ELF-1 (cell line): Measurements from ENCODE around the gene ACOX1.

Experiments used
- DNase-seq: peaks from one replicate; pipeline ENCODE4 v3.0.0-alpha.2; 2016; ENCODE audit warnings: low read depth, low spot score

ACOX1 gene

DNA sequence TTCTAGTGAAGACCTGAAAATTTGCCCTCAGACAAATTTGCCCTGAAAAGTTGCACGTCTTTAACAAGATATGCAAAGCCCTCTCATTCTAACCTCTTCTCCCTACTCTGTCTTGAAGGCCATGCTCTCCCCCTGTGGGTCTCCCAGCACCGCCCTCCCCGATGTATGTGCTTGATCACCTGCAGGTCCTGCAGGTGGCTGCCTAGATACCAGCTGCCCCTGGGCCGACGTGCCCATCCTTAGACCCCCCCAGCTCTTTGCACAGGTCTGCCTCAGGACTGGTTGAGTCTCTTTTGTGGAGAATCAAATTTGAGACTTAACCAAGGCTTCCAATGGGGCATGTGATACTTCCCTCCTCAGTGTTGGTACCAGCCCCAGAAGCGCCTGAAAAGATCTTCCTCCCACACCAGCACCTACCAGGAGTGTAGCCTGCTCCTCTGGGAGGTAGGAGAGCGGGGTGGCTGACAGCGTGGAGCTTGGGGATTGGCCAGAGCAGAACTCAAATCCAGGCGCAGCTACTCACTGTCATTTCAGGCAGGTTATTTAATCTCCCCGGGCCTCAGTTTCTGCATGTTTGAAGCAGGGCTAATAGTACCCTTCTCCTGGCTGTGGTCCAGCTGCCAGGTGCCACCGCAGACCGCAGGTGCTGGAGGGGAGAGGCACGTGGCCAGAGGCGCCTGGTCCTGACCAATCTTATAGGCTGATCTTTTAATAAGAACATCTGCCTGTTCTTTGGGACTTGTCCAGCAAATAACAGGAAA, 69.7 kb downstream of the ACOX1 start:
- no peak for DNase-seq

DNA sequence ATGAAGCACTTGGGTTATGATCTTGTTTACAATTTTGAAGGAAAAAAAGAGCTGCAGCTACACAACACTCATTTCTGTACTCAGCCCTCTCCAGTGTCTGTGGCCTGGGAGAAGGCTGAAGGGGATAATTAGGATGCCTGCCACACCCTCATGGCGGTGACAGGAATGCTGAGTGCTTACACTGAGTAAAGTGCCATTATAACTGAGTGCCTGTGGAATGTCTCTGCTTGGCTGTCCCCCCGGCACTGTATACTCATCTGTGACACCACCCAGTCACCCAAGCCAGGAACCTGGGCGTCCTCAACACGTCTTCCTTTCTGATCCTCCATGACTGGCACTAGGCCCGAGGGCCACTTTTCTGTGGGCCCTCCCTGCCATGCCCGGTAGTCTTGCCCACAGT, 70.8 kb downstream of the ACOX1 start:
- DNase-seq: peak; percentile 73

DNA sequence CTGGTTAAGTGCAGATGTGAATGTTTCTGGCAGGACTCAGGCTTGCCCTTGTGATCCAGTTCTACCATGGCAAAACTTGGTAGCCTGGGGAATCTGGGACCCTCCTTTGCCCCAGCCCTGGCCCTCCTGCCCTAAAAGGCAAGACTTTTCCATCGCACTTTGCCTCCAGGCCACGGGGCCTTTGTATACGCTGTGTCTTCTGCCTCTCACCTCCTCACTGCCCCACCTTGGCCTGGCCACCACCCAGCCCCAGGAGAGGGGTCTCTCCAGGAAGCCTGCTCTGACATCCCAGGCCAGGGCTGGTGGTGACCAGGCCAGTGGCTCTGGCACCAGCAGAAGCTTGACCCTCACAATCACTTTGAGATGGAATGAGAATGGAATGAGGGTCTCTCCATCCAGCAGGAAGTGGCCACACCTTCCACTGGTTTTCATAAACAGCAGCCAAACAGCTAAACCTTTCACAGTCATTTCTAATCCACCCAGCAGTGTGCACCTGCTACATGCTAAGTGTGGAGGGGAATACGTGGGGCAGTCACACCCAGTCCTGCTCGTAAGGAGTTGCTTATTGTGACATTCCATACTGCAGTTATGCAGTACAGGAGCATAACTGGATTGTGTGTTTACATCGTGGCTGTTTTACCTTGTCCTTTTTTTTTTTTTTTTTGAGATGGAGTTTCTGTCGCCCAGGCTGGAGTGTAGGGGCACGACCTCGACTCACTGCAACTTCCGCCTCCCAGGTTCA, 72.7 kb downstream of the ACOX1 start:
- DNase-seq: no peak

DNA sequence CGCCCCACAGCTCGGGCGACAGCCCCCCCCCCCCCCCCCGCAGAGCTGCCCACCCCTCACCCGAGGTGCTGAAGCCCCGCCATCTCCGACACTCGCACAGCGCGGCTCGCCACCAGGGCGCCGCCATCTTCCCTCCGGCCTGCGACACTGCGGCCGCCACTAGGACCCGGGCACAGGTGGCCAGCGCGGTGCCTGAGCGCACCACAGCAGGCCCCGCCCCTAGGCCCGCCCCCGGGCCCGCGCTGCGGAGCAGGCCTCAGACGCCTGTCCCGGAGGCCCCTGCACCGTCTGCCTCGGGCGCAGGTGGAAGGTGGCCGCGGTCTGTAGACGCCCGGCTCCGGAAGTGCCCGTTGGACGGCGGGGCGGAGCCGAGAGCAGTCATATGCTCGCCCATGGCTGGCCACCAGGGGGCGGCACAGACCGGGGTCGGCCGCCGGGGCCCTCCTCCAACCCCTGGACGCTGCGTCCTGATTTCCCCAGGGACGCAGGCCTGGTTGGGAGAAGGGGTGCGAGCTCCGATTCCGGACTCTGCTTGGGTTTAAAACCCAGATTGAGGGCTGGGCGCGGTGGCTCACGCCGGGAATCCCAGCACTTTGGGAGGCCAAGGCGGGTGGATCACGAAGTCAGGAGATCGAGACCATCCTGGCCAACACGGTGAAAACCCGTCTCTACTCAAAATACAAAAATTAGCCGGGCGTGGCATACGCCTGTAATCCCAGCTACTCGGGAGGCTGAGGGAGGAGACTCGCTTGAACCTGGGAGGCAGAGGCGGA, 74.0 kb downstream of the ACOX1 start, which contains the start of gene MRPL38:
TSS of gene MRPL38 (minus strand) at position 136 of the 773 bp plus-strand sequence. CDS start at position 127, 9 bp downstream.
- DNase-seq: peak; percentile 99

DNA sequence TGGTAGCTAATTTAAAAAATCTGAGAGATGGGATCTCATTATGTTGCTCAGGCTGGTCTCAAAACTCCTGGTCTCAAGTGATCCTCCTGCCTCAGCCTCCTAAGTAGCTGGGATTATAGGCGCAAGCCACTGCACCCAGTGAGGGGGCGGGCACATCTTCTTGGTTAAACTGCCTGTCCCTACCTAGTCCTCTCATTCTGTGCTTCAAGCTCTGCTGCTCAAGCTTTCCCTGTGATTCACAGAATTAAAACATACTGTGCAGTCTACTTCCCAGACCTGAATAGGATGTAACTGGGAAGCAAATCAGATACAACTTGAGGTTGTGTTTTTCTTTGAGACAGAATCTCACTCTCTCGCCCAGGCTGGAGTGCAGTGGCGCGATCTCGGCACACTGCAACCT, 76.6 kb downstream of the ACOX1 start:
- DNase-seq: no peak

DNA sequence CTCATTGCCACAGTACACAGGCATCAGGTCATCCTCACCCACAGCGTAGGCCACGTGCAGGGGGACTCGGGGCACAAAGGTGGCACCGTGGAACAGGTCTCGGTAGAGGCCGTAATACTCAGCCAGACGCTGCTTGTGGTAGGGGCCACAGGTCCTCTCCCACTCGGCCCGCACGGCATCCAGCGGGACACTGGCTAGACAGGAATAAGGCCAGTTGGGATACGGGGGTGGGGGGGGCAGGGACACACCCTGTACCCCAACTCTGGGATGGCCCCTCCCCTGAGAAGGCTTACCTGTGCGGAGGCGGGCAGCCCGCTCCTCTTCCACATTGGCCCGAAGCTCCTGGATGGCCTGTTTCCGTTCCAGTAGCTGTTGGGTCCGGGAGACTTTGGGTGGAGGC, 77.2 kb downstream of the ACOX1 start:
- DNase-seq: no peak

DNA sequence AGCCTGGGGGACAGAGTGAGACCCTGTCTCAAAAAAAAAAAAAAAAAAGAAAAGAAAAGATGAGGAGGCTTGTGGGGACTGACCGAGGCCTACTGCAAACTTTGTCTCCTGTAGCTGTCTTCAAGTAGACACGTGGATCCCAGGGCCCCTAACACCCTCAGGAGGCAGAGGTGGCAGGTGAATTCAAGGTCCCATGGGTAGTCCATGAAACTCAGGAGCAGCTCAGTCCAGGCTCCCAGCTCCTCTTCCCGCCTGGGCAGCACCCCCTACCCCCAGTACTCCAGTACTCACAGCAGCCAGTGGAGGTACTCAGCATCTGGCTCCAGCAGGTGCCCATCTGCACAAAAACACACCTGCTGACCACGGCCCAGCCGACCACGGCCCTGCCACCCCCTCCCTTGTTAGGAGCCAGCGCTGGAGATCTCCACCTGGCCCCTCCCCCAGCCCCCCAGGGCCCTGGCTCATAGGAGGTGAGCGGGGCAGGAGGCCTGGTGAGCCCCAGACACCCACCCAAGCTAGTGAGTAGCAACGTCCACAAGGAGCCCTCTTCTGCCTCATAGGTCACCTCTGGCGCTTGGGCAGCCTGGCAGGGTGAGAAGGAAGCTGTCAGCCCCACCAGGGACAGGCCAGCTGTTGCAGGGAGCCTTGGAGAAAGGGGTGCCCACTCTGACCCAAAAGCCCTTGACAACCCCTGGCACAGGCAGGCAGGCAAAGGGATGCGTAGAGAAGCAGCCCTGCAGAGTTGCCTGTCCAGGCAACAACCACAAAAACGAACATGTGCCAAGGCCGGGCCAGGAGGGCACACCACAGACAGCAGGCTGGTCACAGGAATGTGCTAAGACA, 78.1 kb downstream of the ACOX1 start:
- no peak for DNase-seq

DNA sequence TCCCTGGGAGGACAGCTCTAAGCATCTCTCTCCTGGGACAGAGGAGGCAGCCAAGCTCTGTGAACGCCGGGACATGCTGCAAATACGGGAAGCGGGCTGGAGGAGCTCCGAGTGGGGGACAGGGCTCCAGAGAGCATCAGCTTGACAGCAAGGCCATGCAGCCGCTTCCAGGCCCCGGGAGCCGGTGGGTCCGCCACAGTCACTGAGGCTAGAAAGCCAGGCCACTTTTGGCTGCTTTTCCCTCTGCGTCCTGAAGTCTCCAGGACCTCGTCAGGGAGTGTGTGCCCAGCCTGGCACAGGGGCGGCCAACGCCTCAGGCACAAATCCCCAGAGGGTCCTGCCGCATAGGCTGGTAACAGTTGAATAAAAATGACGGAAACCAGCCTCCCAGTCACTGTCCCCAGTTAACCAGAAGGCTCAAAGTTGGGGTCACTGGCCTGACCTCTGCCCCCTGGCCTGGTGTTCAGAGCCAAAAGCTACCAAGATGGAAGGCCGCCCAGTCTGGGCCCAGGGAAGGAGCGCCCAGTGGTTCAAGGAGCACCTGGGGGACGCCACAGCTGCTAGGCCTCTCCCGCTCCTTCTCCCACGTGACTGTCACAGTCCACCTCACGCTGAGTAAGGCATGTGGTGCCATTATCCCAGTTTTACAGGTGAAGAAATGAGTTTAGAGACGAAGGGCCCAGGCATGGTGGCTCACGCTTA, 79.0 kb downstream of the ACOX1 start:
- no peak for DNase-seq

DNA sequence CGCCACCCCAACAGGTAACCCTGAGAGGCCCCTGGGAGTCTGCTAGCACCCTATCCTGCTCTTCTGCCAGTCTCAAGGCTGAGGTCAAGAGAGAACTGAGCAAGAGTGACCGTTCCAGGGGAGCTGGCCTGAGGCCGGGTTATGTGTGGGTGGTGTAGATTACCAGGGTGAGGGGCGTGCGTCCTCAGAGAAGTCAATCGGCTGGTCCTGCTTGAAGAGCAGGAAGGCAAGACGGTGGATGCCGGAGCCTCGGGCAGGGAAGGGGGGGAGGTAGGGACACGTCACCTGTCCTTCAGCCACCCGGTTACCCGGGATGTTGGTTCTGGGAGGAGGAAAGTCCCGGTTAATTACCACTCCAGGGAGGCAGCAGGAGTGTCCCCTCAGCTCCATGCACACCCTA, 79.6 kb downstream of the ACOX1 start:
- DNase-seq: no peak

DNA sequence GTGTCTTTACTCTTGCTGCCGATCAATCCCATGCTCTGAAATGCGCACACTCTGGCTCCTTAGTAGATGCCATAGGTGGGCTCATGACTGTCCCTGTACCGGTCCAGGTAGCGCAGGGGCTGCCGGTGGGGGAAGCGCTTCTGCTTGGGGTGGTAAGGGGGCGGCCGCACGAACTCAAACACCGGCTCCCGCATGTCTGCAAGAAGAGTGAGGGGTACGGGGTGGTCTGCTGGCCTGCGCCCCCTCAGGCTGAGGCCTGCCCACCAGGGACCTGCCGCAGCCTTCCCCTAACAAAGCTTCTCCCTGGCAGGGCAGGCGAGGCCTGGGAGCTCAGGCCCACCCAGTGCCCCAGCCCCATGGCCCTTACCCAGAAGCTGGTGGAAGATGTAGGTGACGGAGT, 80.2 kb downstream of the ACOX1 start:
- DNase-seq: no peak

DNA sequence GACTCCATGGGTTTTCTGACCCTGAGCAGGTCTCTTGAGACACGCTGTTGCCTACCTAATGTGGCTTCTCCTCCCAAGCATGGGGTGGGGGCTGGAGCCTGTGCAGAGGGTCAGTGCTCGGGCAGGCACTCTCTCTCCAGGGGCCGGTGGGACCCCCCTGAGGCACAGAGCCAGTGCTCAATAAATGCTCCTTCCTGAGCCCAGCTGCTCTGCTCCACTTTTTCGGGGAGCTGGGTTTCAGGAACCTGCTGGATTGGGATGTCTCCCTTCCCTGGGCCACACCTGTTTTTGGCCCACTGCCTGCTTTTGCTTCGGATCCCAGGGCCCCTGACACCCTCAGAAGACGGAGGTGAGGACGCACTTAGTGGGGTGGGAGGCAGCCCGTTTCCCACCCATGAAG, 80.9 kb downstream of the ACOX1 start:
- no peak for DNase-seq

DNA sequence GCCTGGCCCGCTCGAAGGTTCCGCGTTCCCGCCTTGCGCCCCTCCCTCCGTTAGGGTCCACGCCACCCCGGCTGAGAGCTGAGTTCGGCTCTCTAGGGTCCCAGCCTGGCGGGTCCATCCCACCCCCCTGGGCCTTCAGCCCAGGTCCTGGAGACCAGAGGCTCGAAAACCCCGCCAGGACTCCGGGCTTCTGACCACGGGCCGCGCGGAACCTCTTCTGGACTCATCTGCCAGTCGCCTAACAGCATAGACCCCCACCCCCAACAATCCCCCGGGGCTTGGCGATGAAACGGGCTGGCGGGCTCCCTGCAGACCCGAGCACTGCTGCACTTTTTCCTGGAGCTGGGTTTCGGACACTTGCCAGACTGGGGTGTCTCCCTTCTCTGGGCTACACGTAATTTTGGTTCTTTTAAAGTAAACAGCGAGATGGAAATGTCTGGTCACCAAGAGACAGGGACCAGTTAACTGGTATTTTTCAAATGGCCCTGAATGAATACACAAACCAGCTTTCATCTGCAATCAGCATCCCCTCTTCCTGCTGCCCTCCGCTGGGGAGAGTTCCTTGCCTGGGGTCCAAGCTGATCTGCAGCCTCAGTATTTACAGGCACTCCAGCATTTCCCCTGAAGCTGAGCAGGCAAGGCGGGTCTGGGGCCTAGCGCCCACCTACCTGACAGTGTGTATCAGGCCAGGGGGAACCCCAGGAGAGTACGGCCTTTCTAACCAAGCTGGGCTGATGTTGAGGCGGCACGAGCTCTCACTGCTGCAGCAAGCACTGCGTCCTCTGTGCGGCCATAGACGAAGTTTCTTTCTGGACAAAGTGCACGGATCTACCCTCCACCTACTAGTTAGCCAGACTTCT, 81.6 kb downstream of the ACOX1 start:
- peak; percentile 61 for DNase-seq

DNA sequence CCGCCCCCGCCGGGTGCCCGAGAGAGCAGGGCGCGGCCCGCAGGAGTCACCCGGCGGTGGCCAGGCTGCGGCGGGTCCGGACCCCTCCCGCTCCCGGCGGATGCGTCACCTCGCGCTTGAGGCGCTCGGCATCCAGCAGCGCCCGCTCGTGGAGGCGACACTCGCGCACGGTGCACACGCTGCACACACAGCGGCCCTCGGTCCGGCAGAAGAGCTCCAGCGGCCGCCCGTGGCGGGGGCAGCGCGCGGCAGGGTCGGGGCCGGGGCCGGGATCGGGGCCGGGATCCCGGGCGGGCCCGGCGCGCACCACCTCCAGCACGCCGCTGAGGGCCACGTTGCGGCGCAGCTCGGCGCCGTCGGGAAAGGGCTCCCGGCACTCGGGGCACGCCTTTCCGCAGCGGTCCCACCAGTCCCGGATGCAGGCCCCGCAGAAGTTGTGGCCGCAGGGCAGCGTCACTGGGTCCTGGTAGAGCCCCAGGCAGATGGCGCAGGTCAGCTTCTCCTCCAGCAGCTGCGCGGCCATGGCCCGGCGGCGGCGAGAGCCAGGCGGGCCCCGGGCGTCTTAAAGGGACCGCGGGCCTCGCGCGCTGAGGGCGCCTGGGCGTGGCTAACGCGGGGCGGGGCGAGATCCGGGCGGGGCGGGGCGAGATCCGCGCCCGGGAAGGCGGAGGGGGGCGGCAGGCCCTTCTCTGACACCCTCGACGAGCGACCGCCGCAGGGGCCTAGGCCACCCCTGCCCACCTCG, 82.4 kb downstream of the ACOX1 start, which contains the start of gene TRIM65:
TSS of gene TRIM65 (minus strand) at position 537 of the 745 bp plus-strand sequence. CDS start at position 523, 14 bp downstream.
- peak; percentile 77 for DNase-seq

DNA sequence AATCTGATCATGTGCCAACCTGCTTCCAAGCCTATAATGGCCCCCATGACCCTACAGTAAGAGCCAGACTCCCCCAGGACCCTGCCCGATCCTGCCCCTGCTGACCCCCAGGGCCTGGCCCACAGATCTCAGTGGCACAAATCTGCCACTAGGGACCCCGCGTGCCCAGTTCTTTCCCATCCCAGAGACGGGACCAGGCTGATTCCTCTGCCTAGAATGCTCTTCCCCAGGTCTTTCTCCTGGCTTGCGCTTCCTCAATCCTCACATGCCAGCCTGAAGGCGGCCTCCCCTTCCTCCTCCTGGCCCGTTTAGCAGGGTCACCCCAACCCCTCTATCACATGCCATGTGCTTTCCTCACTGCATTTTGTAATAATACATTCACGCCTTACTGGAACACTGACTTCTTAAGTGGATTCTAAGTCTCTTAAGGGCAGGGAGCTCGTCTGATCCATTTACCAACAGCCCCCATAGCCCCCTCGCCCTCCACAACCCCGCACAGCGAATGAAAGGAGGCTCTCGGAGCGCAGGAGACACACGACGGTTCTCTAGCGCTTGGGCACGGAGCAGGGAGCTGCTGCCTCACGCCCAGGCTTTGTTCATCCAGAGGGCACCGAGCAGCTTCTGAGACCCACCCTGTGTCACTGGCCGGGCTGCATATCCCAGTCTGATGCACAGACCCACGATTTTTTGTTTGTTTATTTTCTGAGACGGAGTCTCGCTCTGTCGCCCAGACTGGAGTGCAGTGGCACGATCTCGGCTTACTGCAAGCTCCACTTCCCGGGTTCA, 83.4 kb downstream of the ACOX1 start:
- peak; percentile 66 for DNase-seq

DNA sequence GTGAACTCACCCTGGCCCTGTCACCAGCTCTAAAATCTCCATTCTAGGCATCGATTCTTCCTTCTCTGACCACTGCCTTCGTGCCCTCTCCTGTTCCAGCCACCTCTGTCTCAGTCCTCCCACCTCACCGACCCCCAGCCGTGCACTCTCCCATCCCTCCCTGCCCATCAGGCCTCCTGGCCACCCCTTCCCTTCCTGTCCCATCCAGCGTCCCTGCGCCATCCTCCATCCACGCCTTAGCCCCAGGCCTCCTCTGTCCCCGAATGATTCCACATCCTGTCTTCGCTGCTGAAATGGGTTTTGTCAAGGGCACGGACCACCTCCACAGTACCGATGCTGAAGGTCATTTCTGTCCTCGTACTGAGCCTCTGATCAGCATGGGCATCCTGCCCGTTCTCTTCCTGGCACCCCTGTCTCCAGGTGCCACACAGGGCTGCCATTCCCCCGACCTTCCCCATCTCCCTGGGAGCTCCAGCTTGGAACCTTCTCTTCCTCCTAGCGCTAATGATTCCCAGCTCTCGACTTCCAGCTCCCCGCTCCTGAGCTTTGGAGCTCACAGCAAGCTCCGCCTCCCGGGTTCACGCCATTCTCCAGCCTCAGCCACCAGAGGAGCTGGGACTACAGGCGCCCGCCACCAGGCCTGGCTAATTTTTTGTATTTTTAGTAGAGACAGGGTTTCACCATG, 84.8 kb downstream of the ACOX1 start:
- peak; percentile 64 for DNase-seq

DNA sequence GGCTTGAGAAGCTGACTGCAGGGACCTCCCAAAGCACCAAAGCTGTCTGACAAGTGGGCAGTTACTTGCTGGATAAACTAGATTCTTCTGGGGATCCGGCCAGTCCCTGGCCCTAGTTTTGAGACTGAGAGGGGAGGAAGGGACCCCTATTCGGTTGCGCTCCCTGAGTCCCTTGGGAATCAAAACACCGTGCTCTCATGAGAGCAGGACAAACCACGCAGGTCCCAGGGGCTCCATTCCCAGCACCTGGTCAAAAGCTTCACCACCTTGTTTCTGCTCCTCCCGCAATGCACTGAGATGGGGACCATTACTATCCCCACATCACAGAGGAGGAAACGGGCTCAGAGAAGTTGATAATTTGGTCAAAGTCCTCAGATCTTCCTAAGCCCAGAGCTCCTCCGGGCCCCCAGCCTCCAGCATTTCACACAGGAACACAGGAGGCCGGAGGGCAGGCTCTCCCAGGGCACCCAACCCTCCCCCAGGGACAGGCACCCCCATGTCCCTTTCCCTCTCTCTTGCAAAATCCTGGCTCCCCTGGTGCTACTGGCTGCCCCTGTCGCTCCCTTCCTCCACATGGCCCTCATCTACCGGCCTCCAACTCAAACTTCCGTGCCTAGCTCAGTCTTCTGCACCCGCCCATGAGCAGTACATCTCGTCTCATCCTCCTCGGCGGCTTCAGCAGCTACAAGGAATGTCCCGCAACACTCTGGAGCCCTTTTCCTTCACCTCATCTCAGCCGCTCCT, 85.5 kb downstream of the ACOX1 start:
- DNase-seq: no peak
